ENCODE results near the gene SPATA32.

DNA sequence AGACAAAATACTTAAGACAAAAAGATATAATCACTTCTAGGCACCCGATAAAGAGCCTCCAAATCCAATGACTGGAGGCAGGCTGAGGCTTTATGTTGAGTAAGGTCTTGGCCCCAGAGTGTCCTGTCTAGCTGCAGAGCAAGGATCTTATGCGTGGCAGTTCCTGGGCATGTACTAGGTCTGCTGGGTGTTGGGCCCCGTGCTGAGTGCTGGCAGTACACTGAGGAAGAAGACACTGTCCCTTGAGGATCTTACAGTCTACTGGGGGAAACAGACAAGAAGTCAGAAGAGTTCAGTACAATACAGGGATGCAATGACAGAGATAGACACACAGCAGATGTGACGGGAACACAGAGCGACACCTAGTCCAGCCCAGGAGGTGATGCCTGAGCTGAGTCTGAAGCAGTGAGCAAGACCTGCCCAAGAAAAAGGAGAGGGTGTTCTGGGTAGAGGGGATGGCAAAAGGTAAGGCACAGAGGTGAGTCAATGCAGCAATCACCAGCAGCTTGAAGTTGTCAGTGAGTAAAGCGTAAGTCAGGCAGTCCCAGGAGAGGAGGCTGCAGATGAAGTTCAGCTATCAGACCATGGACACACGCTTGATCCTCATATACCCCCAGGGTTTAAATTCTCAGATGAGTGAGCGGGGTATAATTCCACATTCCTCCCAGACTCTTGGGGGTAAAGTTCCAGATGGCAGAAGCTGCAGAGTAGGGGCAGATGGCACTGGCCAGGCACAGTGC is 36.8 kb upstream of the SPATA32 start:
- TF ChIP-seq, protein P1, sequence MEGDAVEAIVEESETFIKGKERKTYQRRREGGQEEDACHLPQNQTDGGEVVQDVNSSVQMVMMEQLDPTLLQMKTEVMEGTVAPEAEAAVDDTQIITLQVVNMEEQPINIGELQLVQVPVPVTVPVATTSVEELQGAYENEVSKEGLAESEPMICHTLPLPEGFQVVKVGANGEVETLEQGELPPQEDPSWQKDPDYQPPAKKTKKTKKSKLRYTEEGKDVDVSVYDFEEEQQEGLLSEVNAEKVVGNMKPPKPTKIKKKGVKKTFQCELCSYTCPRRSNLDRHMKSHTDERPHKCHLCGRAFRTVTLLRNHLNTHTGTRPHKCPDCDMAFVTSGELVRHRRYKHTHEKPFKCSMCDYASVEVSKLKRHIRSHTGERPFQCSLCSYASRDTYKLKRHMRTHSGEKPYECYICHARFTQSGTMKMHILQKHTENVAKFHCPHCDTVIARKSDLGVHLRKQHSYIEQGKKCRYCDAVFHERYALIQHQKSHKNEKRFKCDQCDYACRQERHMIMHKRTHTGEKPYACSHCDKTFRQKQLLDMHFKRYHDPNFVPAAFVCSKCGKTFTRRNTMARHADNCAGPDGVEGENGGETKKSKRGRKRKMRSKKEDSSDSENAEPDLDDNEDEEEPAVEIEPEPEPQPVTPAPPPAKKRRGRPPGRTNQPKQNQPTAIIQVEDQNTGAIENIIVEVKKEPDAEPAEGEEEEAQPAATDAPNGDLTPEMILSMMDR (IDR thresholded peaks at IDR 0.05) = no peak
- TF ChIP-seq EP300 (IDR thresholded peaks at IDR 0.05) = no peak
- TF ChIP-seq POLR2A (IDR thresholded peaks at IDR 0.05; ENCODE audit: low read length) = no peak
